HG02678 (cell line): ENCODE measurements around the gene DNAJC5.
"Not testable (repeated sequence)": the region's sequence is repeated elsewhere in the genome, so short reads cannot be mapped to it uniquely, and the experiment has no call there.

Experiments
- ATAC-seq: cut with Tn5 transposase; IDR thresholded peaks from one replicate; pipeline ENCODE4 v1.9.1; 2021; ENCODE audit warnings: mild to moderate bottlenecking, moderate library complexity; ENCODE audit not compliant: unreplicated experiment

DNAJC5 gene

DNA sequence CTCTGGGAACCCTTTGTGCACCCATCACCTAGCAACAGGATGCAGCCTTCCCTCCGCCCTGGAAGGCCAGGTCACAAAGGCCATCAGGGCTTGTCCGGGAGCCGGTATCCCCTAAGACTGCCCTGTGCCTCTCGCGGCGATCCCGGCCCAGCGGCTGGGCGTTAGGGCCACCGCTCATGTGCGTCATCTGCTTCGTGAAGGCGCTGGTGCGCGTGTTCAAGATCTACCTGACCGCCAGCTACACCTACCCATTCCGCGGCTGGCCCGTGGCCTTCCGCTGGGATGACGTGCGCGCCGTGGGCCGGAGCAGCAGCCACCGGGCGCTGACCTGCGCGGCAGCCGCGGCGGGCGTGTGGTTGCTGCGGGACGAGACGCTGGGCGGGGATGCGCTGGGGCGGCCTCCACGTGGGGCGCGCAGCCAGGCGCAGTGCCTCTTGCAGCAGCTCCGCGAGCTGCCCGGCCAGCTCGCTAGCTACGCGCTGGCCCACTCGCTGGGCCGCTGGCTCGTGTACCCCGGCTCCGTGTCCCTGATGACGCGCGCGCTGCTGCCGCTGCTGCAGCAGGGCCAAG is 33.5 kb upstream of the DNAJC5 start, which contains the start of gene ABHD16B:
Gene ABHD16B, plus strand, starts transcription at position 134 of the 570 bp plus-strand sequence. Its CDS starts 43 bp downstream, at position 177.
- ATAC-seq, result no peak

DNA sequence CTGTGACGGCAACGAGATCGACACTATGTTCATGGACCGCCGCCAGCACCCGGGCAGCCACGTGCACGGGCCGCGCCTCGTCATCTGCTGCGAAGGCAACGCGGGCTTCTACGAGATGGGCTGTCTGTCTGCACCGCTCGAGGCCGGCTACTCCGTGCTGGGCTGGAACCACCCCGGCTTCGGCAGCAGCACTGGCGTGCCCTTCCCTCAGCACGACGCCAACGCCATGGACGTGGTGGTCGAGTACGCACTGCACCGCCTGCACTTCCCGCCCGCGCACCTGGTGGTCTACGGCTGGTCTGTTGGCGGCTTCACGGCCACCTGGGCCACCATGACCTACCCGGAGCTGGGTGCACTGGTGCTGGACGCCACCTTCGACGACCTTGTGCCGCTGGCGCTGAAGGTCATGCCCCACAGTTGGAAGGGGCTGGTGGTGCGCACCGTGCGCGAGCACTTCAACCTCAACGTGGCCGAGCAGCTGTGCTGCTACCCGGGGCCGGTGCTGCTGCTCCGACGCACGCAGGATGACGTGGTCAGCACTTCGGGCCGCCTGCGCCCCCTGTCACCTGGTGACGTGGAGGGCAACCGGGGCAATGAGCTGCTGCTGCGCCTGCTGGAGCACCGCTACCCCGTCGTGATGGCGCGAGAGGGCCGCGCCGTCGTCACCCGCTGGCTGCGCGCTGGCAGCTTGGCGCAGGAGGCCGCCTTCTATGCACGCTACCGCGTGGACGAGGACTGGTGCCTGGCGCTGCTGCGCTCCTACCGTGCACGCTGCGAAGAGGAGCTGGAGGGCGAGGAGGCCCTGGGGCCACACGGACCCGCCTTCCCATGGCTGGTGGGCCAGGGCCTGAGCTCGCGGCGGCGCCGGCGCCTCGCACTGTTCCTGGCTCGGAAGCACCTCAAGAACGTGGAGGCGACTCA is 32.7 kb upstream of the DNAJC5 start:
- no peak for ATAC-seq

DNA sequence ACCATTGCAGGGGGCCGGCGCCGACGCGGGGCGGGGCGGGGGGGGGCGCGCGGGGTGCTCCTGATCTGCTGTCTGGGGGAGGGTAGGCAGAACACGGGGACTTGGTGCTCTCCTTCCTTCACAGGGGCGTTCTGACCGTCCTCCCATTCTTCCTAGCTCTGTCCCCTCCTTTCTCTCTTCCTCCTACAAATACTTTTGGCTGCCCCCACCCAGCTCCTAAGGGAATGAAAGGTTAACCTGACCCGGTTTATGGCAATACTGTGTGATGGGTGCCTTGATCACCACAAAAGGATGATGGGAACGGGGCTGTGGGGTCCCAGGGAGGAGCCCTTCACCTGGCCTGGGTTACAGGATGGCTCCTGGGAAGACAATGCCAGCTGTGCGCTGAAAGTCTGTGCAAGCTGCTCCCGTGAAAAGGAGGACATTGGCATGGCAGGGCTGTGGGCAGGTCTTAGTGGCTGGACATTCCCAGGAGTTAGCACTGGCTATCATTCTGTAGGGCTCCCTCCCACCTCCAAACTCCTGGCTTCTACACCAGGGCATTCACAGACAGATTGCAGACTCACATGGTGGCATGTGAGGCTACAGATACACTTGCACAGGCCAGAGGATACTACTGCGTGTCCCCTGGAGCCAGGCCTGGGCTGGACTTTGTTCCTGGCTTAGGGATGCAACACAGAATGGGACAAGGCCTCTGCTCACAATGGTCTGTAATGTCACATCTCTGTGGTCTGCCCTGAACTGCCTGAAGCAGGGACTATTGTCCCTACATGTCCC is 31.7 kb upstream of the DNAJC5 start:
- ATAC-seq, result no peak

DNA sequence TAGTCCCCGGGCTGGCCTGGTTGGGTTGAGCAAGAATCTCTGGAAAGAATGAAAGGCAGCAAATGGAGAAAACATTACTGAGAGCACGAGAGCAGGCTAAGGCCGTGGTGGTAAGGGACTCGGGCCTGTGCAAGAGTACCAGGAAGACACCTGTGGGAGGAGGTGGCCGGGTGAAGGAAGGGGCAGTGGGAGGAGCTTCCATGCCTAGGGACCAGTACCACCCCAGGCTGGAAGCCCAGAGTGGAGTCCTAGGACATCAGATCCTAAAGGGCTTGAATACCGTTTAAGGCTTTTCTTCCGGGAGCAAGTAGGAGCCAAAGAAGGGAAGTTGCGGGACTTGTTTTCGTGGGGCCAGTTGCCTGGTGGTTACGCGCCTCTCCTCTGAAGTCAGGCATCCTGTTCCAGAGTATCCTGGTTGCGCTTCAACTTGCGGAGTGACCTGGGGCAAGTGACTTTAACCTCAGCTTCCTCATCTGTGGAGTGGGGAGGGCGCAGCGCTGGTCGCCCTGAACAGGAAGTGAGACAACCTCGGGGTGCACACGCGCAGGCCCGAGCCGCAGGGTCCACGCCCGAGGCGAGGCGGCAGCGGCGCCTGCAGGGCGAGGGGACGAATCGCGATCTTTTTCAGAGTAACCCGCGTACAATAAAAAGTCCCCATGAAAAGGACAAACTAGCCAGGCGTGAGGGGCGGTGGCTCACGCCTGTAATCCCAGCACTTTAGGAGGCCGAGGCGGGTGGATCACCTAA is 31.0 kb upstream of the DNAJC5 start:
- peak; percentile 63 for ATAC-seq

DNA sequence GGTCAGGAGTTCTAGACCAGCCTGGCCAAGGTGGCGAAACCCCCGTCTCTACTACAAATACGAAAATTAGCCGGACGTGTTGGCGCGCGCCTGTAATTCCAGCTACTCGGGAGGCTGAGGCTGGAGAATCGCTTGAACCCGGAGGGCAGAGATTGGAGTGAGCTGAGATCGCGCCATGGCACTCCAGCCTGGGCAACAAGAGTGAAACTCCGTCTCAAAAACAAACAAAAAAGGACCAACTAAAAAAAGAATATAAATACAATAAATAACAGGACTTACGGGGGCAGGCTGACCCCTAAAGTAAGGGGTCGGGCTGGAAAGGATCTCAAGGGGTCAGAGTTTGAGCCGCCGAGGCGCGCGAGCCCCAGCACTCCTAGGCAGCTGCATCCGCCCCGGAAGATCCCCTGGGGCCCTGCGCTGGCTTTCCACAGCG is 30.4 kb upstream of the DNAJC5 start:
- ATAC-seq, result no peak

DNA sequence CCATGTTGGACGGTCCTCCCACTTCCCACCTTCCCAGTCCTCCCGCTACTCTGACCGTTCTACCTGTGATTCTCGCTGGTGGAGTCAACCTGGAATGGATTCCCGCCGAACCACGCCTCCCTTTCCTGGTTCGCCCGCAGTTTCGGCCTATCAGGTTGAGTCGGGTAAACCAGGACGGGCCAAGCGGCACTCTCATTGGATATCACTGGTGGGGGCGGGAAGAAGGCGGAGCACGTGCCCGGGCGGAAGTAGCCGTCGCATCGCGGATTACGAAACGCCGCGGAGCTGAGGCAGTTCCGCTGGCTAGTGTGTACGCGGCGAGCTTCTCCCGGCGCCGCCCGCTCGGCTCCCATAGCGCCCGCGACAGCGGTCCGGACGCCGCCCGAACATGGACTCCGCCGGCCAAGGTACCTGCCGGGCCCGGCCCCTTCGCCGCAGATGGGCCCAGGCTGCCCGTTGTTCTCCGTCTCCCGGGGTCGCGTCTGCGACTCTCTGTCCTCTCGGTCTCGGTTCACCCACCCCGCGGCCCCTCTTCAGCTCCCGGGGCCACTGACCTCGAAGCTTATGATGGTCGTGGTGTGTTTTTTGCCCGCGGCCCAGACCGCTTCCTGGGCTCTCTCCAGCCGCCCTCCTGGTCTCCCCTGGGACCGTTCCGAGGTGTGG is 29.8 kb upstream of the DNAJC5 start, which contains the start of gene TPD52L2:
Gene TPD52L2, plus strand, starts transcription at position 293 of the 663 bp plus-strand sequence. Its CDS starts 96 bp downstream, at position 389.
- ATAC-seq, result peak; percentile 79

DNA sequence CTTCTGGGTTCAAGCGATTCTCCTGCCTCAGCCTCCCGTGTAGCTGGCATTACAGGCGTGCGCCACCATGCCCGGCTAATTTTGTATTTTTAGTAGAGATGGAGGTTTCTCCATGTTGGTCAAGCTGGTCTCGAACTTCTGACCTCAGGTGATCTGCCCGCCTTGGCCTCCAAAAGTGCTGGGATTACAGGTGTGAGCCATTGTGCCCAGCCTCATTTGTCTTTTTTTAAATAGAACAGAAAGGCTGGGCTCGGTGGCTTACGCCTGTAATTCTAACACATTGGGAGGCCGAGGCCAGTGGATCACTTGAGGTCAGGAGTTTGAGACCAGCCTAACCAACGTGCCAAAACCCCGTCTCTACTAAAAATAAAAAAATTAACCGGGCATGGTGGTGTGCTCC is 27.9 kb upstream of the DNAJC5 start:
- ATAC-seq, result not testable (repeated sequence)

DNA sequence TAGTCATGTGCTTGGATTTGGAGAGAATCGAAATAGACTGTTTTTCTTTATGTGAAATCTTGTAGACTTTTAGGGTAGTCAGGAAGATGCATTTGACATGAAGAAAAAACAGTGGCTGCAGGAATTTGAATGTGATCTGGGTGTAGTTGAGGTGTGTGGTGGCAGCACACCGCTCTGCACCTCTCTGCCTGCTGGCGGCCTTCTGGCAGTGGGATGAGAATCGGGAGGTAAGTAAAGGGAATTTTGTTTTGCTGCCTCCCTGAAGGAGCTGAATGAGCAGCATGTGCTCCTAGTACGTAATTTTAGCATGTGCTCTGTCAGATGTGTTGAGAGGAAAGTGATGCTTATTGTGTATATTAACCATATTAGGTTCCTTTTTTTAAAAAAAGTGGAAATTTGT is 26.7 kb upstream of the DNAJC5 start:
- ATAC-seq, result no peak

DNA sequence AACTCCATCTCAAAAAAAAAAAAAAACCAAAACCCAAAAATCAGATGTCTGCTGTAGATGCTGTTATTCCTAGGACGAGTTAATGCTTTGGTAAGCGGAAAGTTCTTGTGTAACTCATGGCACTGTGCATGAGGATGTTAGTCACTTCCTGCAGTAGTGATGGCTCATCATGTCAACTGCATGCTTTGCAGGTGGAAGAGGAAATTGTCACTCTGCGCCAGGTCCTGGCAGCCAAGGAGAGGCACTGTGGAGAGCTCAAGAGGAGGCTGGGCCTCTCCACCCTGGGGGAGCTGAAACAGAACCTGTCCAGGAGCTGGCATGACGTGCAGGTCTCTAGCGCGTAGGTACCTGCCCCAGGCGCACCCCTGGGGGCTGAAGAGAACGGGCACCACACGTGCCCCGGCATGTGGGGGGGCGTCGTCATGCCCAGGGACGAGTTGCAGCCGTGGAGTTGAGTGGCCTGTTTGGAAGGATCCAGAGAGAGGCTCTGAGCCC is 21.4 kb upstream of the DNAJC5 start:
- no peak for ATAC-seq

DNA sequence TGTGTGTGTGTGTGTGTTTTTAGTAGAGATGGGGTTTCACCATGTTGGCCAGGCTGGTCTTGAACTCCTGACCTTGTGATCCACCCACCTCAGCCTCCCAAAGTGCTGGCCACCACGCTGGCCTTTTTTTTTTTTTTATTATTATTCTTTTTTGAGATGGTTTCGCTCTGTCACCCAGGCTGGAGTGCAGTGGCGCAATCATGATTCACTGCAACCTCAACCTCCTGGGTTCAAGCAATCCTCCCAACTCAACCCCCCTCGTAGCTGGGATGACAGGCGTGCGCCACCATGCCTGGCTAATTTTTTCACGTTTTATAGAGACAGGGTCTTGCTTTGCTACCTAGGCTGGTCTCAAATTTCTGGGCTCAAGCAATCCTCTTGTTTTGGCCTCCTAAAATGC is 20.7 kb upstream of the DNAJC5 start:
- ATAC-seq, result not testable (repeated sequence)

DNA sequence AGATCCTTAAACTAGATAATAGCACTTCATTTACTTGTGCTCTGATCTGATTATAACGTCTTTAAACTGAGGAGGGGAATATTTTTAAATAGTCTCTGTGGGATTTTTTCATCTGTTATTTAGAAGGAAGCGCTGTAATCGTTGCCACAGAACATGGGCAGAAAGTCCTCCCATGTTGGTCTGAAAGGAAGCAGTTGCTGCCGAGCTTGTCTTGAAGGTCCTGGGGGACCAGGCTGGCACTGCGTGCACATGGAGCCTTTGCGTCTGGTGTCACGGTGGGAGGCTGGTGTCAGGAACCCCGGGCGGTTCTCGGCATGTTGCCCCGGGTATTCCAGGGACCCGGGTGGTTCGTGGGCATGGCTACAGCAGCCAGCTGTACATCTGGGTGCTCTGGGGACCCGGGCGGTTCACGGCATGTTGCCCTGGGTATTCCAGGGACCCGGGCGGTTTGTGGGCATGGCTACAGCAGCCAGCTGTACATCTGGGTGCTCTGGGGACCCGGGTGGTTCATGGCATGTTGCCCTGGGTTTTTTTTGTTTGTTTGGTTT is 18.4 kb upstream of the DNAJC5 start:
- no peak for ATAC-seq

DNA sequence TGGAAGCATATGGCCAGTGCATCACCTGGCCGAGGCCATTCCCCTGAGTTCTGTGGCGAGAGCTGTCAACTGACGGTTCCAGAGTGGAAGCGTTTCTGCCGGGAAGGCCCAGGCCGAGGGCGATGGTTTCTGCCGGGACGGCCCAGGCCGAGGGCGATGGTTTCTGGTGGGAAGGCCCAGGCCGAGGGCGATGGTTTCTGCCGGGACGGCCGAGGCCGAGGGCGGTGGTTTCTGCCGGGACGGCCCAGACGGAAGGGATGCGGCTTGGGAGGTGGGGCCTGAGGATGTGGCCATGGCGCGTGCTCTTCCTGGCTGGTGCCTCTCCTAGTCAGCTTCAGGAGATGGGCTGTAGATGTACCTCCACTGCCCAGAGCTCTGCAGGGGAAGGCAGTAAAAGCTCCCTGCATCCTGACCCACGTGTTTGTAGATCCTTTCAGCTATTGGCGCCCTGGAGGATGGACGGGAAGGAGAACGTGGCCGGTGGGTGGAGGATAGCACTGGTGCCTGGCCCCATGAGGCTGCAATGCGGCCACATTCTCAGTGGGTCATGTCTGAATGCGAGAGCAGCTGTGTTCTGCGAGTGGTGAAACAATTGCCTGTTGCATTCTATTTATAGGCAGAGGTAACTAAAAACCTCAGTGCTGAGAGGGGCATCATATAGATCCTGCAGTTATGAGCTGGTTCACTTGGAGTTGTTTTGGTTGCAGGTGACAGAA is 17.0 kb upstream of the DNAJC5 start:
- ATAC-seq, result no peak

DNA sequence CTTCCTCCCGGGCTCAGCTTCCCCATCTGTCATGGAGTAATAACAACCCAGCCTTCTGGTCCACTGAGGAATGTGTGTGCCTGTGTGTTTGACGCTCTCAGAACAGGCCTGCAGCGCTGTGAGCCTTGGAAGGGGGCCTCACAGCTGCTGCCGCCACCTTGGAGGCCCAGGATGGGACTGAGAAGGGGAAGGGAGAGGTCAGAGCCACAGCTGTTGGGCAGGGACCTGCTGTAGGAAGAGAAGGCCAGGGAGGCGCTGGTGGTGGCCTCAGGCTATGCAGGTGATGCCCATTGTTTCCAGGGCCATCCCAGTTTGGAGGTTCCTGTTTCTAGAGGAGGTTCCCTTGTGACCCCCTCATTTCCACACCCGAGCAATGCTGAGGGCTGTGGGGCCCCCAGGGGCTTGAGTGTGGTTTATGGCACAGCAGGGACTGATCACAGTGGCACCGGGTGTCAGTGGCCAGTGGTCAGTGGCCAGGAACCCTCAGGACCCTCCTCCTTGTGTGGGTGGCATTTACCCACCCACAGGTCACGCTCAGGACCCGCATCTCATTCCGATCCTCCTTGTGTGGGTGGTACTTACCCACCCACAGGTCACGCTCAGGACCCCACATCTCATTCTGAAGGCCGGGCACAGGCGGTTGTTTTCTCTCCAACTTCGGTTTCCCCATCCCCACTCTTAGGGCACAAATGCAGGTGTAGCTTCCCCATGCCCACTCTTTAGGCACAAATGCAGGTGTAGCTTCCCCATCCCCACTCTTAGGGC is 15.8 kb upstream of the DNAJC5 start:
- no peak for ATAC-seq

DNA sequence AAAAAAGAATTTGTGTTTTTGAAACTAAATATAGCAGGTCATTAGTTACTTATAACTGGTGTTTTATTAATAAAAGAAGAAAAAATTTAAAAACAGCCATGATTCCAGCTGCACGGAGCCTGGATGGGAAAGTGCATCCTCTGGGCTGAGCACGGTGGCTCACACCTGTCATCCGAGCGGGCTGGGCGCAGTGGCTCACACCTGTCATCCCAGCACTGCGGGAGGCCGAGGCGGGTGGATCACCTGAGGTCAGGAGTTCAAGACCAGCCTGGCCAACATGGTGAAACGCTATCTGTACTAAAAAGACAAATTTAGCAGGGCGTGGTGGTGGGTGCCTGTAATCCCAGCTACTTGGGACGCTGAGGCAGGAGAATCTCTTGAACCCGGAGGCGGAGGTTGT is 14.0 kb upstream of the DNAJC5 start:
- not testable (repeated sequence) for ATAC-seq

DNA sequence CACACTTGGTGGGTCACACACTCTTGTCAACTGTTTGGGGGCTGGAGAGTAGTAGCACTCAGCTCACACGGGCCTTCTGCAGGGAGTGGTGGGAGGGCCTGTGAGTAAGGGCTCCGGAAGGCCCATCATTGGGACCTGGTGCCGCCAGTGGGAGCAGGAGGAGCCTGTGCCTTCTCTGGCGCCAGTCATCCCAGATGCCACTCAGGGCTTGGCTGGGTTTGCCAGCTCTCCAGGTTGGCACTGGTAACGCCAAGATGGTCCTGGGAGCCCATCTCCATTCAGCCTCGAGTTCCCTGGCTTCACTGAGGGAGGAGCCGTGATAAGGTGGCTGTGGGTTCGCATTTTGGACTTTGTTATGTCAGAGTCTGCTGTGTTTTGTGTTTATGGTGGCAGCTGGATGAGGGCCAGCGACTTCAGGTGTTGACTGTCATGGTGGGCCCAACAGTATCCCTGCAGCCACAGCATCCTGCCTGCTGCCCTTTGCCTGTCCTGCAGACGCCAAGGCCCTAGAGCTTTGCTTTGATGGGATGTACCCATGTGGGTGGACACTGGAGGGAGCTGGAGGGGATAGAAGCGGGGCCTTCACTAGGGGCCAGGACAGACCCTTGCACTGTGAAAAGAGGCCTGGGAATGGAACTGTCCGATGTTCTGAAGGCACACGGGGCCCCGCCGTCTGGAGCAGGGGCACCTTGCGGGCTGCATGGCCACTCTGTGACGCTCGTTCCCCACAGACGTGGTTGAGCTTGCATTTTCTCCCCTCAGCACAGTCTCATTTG is 13.3 kb upstream of the DNAJC5 start:
- no peak for ATAC-seq

DNA sequence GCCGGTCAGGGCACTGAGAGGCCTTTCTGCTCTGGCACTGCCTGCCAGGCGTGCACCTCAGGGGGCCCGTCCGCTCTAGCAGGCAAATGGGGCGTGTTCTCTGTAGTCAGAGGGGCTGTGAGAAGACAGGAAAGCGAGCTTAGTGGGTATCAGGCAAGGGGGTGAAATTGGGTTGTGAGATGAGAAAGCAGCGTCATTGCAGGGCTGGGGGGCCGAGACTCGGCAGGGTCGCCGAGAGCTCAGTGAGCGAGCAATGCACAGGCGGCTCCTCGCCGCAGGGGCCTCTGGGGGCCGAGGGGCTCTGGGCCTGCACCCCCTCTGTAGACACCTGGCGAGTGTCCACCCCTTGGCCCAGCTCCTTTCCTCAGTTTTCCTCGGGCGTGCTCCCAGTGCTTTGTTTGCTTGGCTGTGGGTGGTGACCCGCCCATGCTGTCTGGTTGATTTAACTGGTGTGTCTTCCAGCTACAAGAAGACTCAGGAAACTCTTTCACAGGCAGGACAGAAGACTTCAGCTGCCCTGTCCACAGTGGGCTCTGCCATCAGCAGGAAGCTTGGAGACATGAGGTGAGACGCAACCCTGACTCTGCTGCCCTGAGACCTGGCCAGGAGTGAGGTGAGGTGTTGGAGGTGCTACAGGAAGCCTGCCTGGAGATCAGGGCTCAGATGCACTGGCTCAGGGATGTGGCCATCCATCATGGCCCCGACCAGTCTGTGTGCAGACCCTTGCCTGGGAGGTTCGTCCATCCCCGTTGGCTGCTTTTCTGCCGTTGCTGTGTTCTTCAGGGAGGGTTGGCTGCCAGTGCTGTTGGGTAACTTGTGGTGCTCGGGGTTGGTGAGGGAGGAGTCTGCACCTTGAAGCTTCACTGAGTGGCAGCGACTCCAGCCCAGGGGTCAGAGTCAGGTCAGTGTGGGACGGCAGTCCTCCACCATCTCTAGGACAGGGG is 12.4 kb upstream of the DNAJC5 start:
- no peak for ATAC-seq
